Liver (tissue), 9 donors: ENCODE results near the gene CPSF6. TPM values are rescaled to one million over a fixed set of nuclear protein-coding genes. Genes with fewer than 3 reads are reported as not detected.

Experiments
- DNase-seq: peaks from one replicate; pipeline ENCODE4 v3.0.0-alpha.2; 2017; ENCODE audit warnings: low spot score
- H3K27ac ChIP-seq, 2 donors: one replicate each; pipeline ENCODE4 v1.7.0; 2013; ENCODE audit warnings: inconsistent platforms in 2 of 2, low read length in 2 of 2, control low read depth in 1 of 2, low read depth in 1 of 2, mild to moderate bottlenecking in 1 of 2
- H3K27me3 ChIP-seq, 4 donors: one replicate each; pipeline versions ENCODE4 v1.6.1 to v1.7.0; 2013; ENCODE audit warnings: low read length in 3 of 4, inconsistent platforms in 1 of 4, mild to moderate bottlenecking in 1 of 4, moderate library complexity in 1 of 4; ENCODE audit not compliant: control insufficient read depth in 4 of 4, insufficient read depth in 4 of 4
- H3K36me3 ChIP-seq, 4 donors: one replicate each; pipeline versions ENCODE4 v1.6.1 to v1.7.0; 2013; ENCODE audit warnings: low read length in 3 of 4, mild to moderate bottlenecking in 3 of 4, low read depth in 1 of 4, moderate library complexity in 1 of 4; ENCODE audit not compliant: control insufficient read depth in 4 of 4, insufficient read depth in 3 of 4
- H3K4me1 ChIP-seq, 4 donors: one replicate each; pipeline versions ENCODE4 v1.6.1 to v1.7.0; 2013; ENCODE audit warnings: low read length in 3 of 4, mild to moderate bottlenecking in 3 of 4, moderate library complexity in 1 of 4; ENCODE audit not compliant: control insufficient read depth in 4 of 4, insufficient read depth in 4 of 4
- H3K4me3 ChIP-seq, 3 donors: one replicate each; pipeline versions ENCODE4 v1.6.1 to v1.7.0; 2013; ENCODE audit warnings: low read length in 3 of 3, control low read depth in 1 of 3, low read depth in 1 of 3, mild to moderate bottlenecking in 1 of 3
- H3K9ac ChIP-seq, 2 donors: one replicate each; pipeline ENCODE4 v1.7.0; 2013; ENCODE audit warnings: low read length in 2 of 2, mild to moderate bottlenecking in 2 of 2, moderate library complexity in 2 of 2, control low read depth in 1 of 2, low read depth in 1 of 2
- H3K9me3 ChIP-seq, 4 donors: one replicate each; pipeline versions ENCODE4 v1.6.1 to v1.7.0; 2013; ENCODE audit warnings: low read length in 3 of 4; ENCODE audit not compliant: control insufficient read depth in 4 of 4
- ATF3 ChIP-seq: IDR thresholded peaks from 2 replicates; pipeline ENCODE4 v1.6.1; 2016; ENCODE audit warnings: antibody characterized with exemption
- CTCF ChIP-seq: fragments of 150-350 bp; IDR thresholded peaks from 2 replicates; pipeline ENCODE4 v1.5.1; 2017; ENCODE audit warnings: improper control_type of control experiment, low read depth, low read length; ENCODE audit not compliant: missing input control
- EGR1 ChIP-seq, 2 donors: IDR thresholded peaks; 2 replicates each; pipeline ENCODE4 v1.6.1; 2016 to 2018; ENCODE audit warnings: antibody characterized with exemption in 2 of 2, low read depth in 2 of 2
- FOXA1 ChIP-seq: IDR thresholded peaks from 2 replicates; pipeline ENCODE4 v1.6.1; 2016; ENCODE audit warnings: antibody characterized with exemption
- FOXA2 ChIP-seq: IDR thresholded peaks from 2 replicates; pipeline ENCODE4 v1.6.1; 2016; ENCODE audit warnings: antibody characterized with exemption
- GABPA ChIP-seq, 2 donors: IDR thresholded peaks in 1 of 2; conservative IDR thresholded peaks in 1 of 2; 2 replicates each; pipeline ENCODE4 v1.6.1; 2016; ENCODE audit warnings: antibody characterized with exemption in 2 of 2, mild to moderate bottlenecking in 1 of 2, moderate library complexity in 1 of 2
- HNF4A ChIP-seq, 2 donors: conservative IDR thresholded peaks; 2 replicates each; pipeline ENCODE4 v1.6.1; 2016; ENCODE audit warnings: antibody characterized with exemption in 2 of 2, mild to moderate bottlenecking in 2 of 2
- HNF4G ChIP-seq: IDR thresholded peaks from 2 replicates; pipeline ENCODE4 v1.6.1; 2016; ENCODE audit warnings: antibody characterized with exemption
- JUND ChIP-seq, 2 donors: IDR thresholded peaks; 2 replicates each; pipeline ENCODE4 v1.6.1; 2016; ENCODE audit warnings: antibody characterized with exemption in 2 of 2
- NR2F2 ChIP-seq: IDR thresholded peaks from 2 replicates; pipeline ENCODE4 v1.6.1; 2016; ENCODE audit warnings: antibody characterized with exemption
- RAD21 ChIP-seq, 2 donors: IDR thresholded peaks; 2 replicates each; pipeline ENCODE4 v1.6.1; 2016; ENCODE audit warnings: antibody characterized with exemption in 2 of 2, mild to moderate bottlenecking in 2 of 2
- RXRA ChIP-seq, 2 donors: IDR thresholded peaks; 2 replicates each; pipeline ENCODE4 v1.6.1; 2017 to 2018; ENCODE audit warnings: antibody characterized with exemption in 2 of 2, mild to moderate bottlenecking in 1 of 2
- SP1 ChIP-seq: IDR thresholded peaks from 2 replicates; pipeline ENCODE4 v1.6.1; 2018; ENCODE audit warnings: antibody characterized with exemption, mild to moderate bottlenecking
- TAF1 ChIP-seq: conservative IDR thresholded peaks from 2 replicates; pipeline ENCODE4 v1.6.1; 2016; ENCODE audit warnings: antibody characterized with exemption, mild to moderate bottlenecking
- YY1 ChIP-seq: IDR thresholded peaks from 2 replicates; pipeline ENCODE4 v1.6.1; 2016; ENCODE audit warnings: antibody characterized with exemption, mild to moderate bottlenecking
- ZBTB33 ChIP-seq: IDR thresholded peaks from 2 replicates; pipeline ENCODE4 v1.6.1; 2016; ENCODE audit warnings: antibody characterized with exemption
- WGBS: extraction: QIAGEN DNeasy Blood & Tissue Kit; methylation state at CpG from one replicate; pipeline ENCODE4 v1.1.7; 2013; 5-methylcytosine and 5-hydroxymethylcytosine counted together
- polyA plus RNA-seq, 2 donors: library from polyadenylated mRNA; stranded (reverse) in 1 of 2; unstranded in 1 of 2; fragments of 200-250 nt in 1 of 2; fragments of >200 nt in 1 of 2; fragmentation: Nextera tagmentation in 1 of 2; extraction: Ambion mirVana in 1 of 2; gene quantifications; one replicate each; pipeline versions ENCODE4 v1.2.1 to v1.2.3, GENCODE V29; 2013 to 2015
- total RNA-seq, 2 donors: library from RNA; depleted of rRNA; stranded (reverse); fragments of >200 nt; gene quantifications; one replicate each; pipeline ENCODE4 v1.2.3, GENCODE V29; 2014
- TF ChIP-seq, protein P1 (sequence below): IDR thresholded peaks from 2 replicates; pipeline ENCODE4 v1.6.1; 2016; ENCODE audit warnings: antibody characterized with exemption
- donor health status: healthy.
- donor health status: healthy.
- donor health status: healthy.
- donor health status: healthy.
- donor health status: healthy.

Gene CPSF6
- total and polyA plus RNA-seq, 4 donors, result 10.8 to 21.1 (median 17.4) TPM

- Histone ChIP-seq H3K4me1 (no peaks in the 10 kb centered on the region), H3K27me3 (no peaks in the 10 kb centered on the region), H3K4me3 (no peak overlapping the region), H3K27ac (no peak overlapping the region), H3K9ac (no peak overlapping the region), H3K9me3 (peaks cover 0 to 6% (median 4%) of the 10 kb centered on the region in 4 donors), H3K36me3 (no peaks in the 10 kb centered on the region)
- no peak for DNase-seq
- TF ChIP-seq EGR1 (IDR thresholded peaks at IDR 0.05; ENCODE audit: low read depth in 2 of 2) (no peak), YY1 (no peak), JUND (IDR thresholded peaks at IDR 0.05) (no peak), RXRA (IDR thresholded peaks at IDR 0.05) (no peak), SP1 (no peak), TAF1 (no peak), HNF4G (no peak), ZBTB33 (no peak), RAD21 (IDR thresholded peaks at IDR 0.05) (no peak), ATF3 (no peak), CTCF (no peak), GABPA (IDR thresholded peaks at IDR 0.05 in 1 of 2, conservative IDR thresholded peaks at IDR 0.05 in 1 of 2) (no peak), HNF4A (conservative IDR thresholded peaks at IDR 0.05) (no peak), FOXA2 (no peak)
- TF ChIP-seq, protein P1, sequence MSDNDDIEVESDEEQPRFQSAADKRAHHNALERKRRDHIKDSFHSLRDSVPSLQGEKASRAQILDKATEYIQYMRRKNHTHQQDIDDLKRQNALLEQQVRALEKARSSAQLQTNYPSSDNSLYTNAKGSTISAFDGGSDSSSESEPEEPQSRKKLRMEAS, result no peak
Observed at GRCh38 chr12:69231479-69231878, 7.9 kb upstream of the CPSF6 start.

DNA sequence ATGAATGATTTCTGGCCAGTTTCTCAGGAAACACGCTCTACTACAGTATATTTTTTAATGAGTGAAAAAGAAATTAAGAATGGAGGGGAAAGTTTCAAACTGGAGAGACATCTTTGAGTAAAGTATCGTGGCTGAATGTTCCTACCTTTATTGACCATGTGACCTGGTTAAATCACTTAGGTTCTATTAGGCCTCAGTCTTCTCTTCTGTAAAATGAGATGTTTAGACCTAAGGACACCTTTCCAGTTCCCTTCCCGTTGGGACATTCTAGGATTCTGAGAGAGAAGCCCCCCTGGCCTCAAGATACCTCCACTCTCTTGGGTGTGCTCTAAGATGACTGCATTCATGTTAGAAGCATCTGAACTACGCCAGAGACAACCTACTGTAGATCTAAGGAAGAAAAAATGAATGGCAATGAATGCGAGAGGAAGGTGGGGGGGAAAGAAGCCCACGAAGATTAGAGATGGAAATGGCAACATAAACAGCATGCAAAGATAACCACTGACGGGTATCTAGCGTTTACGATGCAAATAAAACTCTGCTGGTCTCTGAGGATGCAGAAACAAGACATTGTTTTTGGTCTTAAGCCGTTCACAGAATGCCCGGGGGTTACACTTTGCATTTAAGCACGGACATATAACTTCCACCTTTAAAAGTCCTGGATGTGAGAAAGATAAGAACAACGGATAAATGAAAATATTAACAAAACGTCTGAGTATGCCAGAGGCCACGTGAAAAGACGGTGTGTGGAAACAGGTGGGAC lies 599 bp upstream of the CPSF6 start:
- no peaks in the 10 kb centered on the region for H3K36me3 ChIP-seq
- no peaks in the 10 kb centered on the region for H3K9me3 ChIP-seq
- peak overlapping the region; percentile 36 to 56 for H3K9ac ChIP-seq
- peaks cover 3 to 31% (median 24%) of the 10 kb centered on the region in 4 donors for H3K4me1 ChIP-seq
- DNase-seq, result no peak
- H3K27me3 ChIP-seq, result no peaks in the 10 kb centered on the region
- peak overlapping the region; percentile 46 to 90 for H3K27ac ChIP-seq
- H3K4me3 ChIP-seq, result peak overlapping the region; percentile 39 to 99 (median 64)
- no peak for TF ChIP-seq FOXA1
- TF ChIP-seq SP1, result no peak
- TF ChIP-seq HNF4G, result no peak
- no peak for TF ChIP-seq NR2F2
- no peak for TF ChIP-seq EGR1 (IDR thresholded peaks at IDR 0.05; ENCODE audit: low read depth in 2 of 2)
- TF ChIP-seq ZBTB33, result no peak
- TF ChIP-seq FOXA2, result no peak
- no peak for TF ChIP-seq TAF1
- 25% methylated on average over 16 of the region's 16 CpGs for WGBS
